Measurements from ENCODE around the gene SRRT.
"Not testable (repeated sequence)": the region's sequence is repeated elsewhere in the genome, so short reads cannot be mapped to it uniquely, and the experiment has no call there.

SRRT gene

GRCh38 chr7:100839361-100839760 is 35.5 kb upstream of the SRRT start:
- no peak overlapping the region for H3K4me3 ChIP-seq (replicated peaks; ENCODE audit: low read depth, low read length)
- DNase-seq (ENCODE audit: low read depth), result no peak
- no peak for TF ChIP-seq CTCF (IDR thresholded peaks at IDR 0.05; ENCODE audit: low read length, missing control alignments)

GRCh38 chr7:100840470-100841100 is 34.3 kb upstream of the SRRT start:
- no peak for TF ChIP-seq CTCF (IDR thresholded peaks at IDR 0.05; ENCODE audit: low read length, missing control alignments)
- H3K4me3 ChIP-seq (replicated peaks; ENCODE audit: low read depth, low read length), result no peak overlapping the region
- DNase-seq (ENCODE audit: low read depth), result no peak

- no peak for TF ChIP-seq CTCF (IDR thresholded peaks at IDR 0.05; ENCODE audit: low read length, missing control alignments)
- no peak overlapping the region for H3K4me3 ChIP-seq (replicated peaks; ENCODE audit: low read depth, low read length)
- no peak for DNase-seq (ENCODE audit: low read depth)
These were observed 27.5 kb upstream of the SRRT start for GRCh38 chr7:100847360-100847759.

- peak; percentile 82 for TF ChIP-seq CTCF (IDR thresholded peaks at IDR 0.05; ENCODE audit: low read length, missing control alignments)
- DNase-seq (ENCODE audit: low read depth), result peak; percentile 89
- peak within 1 kb of the TSS; percentile 80 for H3K4me3 ChIP-seq (replicated peaks; ENCODE audit: low read depth, low read length)
These were observed 22.6 kb upstream of the SRRT start, which contains the start of gene SLC12A9 for GRCh38 chr7:100852048-100852872. Gene SLC12A9, plus strand, starts transcription at chr7:100852713. Its CDS starts 1,485 bp downstream, at chr7:100854198.

GRCh38 chr7:100854146-100854895 is 20.6 kb upstream of the SRRT start:
- no peak overlapping the region for H3K4me3 ChIP-seq (replicated peaks; ENCODE audit: low read depth, low read length)
- DNase-seq (ENCODE audit: low read depth), result no peak

GRCh38 chr7:100854899-100855298 is 20.0 kb upstream of the SRRT start:
- H3K4me3 ChIP-seq (replicated peaks; ENCODE audit: low read depth, low read length), result not testable (repeated sequence)

More at GRCh38 chr7:100854146-100854895, 20.6 kb upstream of the SRRT start:
- TF ChIP-seq CTCF (IDR thresholded peaks at IDR 0.05; ENCODE audit: low read length, missing control alignments), result no peak

GRCh38 chr7:100855515-100855914 is 19.4 kb upstream of the SRRT start:
- no peak overlapping the region for H3K4me3 ChIP-seq (replicated peaks; ENCODE audit: low read depth, low read length)
- no peak for DNase-seq (ENCODE audit: low read depth)
- no peak for TF ChIP-seq CTCF (IDR thresholded peaks at IDR 0.05; ENCODE audit: low read length, missing control alignments)

More at GRCh38 chr7:100854899-100855298, 20.0 kb upstream of the SRRT start:
- DNase-seq (ENCODE audit: low read depth), result not testable (repeated sequence)

Data from fibroblast of pulmonary artery (primary cell).